CD4-positive, alpha-beta T cell treated with Interleukin-4 for 1 hour (primary cell): Measurements from ENCODE around the gene ABHD12B.
A peak's percentile ranks its signal among the peaks of the same experiment; 100 is the strongest.
"Not testable (repeated sequence)": the region's sequence is repeated elsewhere in the genome, so short reads cannot be mapped to it uniquely, and the experiment has no call there.

Experiments
- DNase-seq, 2 donors: peaks; one replicate each; pipeline ENCODE4 v3.0.0-alpha.2; 2020 to 2022

Gene ABHD12B

GRCh38 chr14:50839691-50840090, 32.2 kb upstream of the ABHD12B start:
- DNase-seq = no peak

- DNase-seq = no peak
These were observed 27.5 kb upstream of the ABHD12B start for GRCh38 chr14:50844391-50844790.

- DNase-seq = no peak
These were observed 26.7 kb upstream of the ABHD12B start for GRCh38 chr14:50845166-50845565.

GRCh38 chr14:50846226-50846880, 25.5 kb upstream of the ABHD12B start:
- no peak for DNase-seq

- no peak for DNase-seq
These were observed 18.0 kb upstream of the ABHD12B start for GRCh38 chr14:50853891-50854290.

- no peak for DNase-seq
These were observed 17.3 kb upstream of the ABHD12B start for GRCh38 chr14:50854521-50854920.

- DNase-seq = no peak
These were observed 16.3 kb upstream of the ABHD12B start for GRCh38 chr14:50855558-50855957.

- DNase-seq = no peak
These were observed 15.2 kb upstream of the ABHD12B start for GRCh38 chr14:50856660-50857059.

- no peak for DNase-seq
These were observed 12.6 kb upstream of the ABHD12B start for GRCh38 chr14:50859296-50859624.

- DNase-seq = peak; percentile 90 to 91
These were observed 11.3 kb upstream of the ABHD12B start for GRCh38 chr14:50860478-50861086.

GRCh38 chr14:50862036-50862570, 9.8 kb upstream of the ABHD12B start:
- no peak for DNase-seq

- DNase-seq = no peak
These were observed 7.6 kb upstream of the ABHD12B start for GRCh38 chr14:50864237-50864636.

- DNase-seq = no peak
These were observed 6.9 kb upstream of the ABHD12B start for GRCh38 chr14:50864946-50865345.

- no peak for DNase-seq
These were observed 6.3 kb upstream of the ABHD12B start for GRCh38 chr14:50865391-50866076.

- no peak for DNase-seq
These were observed 625 bp upstream of the ABHD12B start for GRCh38 chr14:50871228-50871627.

- no peak for DNase-seq
These were observed 2.9 kb downstream of the ABHD12B start for GRCh38 chr14:50874757-50875156.

GRCh38 chr14:50875359-50876070, 3.7 kb downstream of the ABHD12B start:
- DNase-seq = peak; percentile 52 to 58

- DNase-seq = no peak
These were observed 11.3 kb downstream of the ABHD12B start for GRCh38 chr14:50882932-50883826.

- no peak for DNase-seq
These were observed 12.0 kb downstream of the ABHD12B start for GRCh38 chr14:50883827-50884197.

- DNase-seq = no peak
These were observed 15.6 kb downstream of the ABHD12B start for GRCh38 chr14:50887476-50887875.

- DNase-seq = no peak
These were observed 20.4 kb downstream of the ABHD12B start for GRCh38 chr14:50892255-50892654.

GRCh38 chr14:50896421-50896820, 24.6 kb downstream of the ABHD12B start:
- DNase-seq = not testable (repeated sequence)
